ENCODE results near the gene PLCG1. TPM values are rescaled to one million over a fixed set of nuclear protein-coding genes. Genes with fewer than 3 reads are reported as not detected.

PLCG1 gene
- total RNA-seq, 2 donors from 2014 or later = 40.0 to 87.7 TPM

- no peaks in the 10 kb centered on the region for H3K4me1 ChIP-seq
- no peak overlapping the region for H3K4me3 ChIP-seq
- no peak for TF ChIP-seq CTCF (IDR thresholded peaks at IDR 0.05)
- no peak for TF ChIP-seq POLR2A (IDR thresholded peaks at IDR 0.05)
- H3K9me3 ChIP-seq = no peaks in the 10 kb centered on the region
- DNase-seq (no peak), ATAC-seq (no peak)
- 71 to 79% methylated on average over 8 of the region's 8 CpGs for WGBS, 2 donors
- H3K27me3 ChIP-seq = no peaks in the 10 kb centered on the region
- intact Hi-C loops (cut with DNase I) = no loop called here
- H3K36me3 ChIP-seq (replicated peaks in 1 of 2; ENCODE audit: insufficient read depth in 1 of 2, low read depth in 2 of 2) = peaks cover 0 to 2% of the 10 kb centered on the region in 2 donors
- no peak overlapping the region for H3K27ac ChIP-seq
Measured at GRCh38 chr20:41178904-41179432, 41.6 kb downstream of the PLCG1 start.

- Histone ChIP-seq H3K27me3 (no peaks in the 10 kb centered on the region), H3K36me3 (replicated peaks in 1 of 2; ENCODE audit: insufficient read depth in 1 of 2, low read depth in 2 of 2) (no peaks in the 10 kb centered on the region), H3K4me3 (no peak overlapping the region), H3K4me1 (no peaks in the 10 kb centered on the region), H3K27ac (no peak overlapping the region), H3K9me3 (no peaks in the 10 kb centered on the region)
- DNase-seq (no peak), ATAC-seq (no peak)
- TF ChIP-seq CTCF (IDR thresholded peaks at IDR 0.05) (no peak), POLR2A (IDR thresholded peaks at IDR 0.05) (no peak)
- intact Hi-C loops (cut with DNase I) = no loop called here
- 97 to 100% methylated on average over 5 to 8 of the region's 8 CpGs for WGBS, 2 donors
Measured at GRCh38 chr20:41179961-41180360, 42.6 kb downstream of the PLCG1 start.

GRCh38 chr20:41180599-41181333, 43.4 kb downstream of the PLCG1 start:
- DNase-seq = no peak
- Histone ChIP-seq H3K4me1 (no peaks in the 10 kb centered on the region), H3K4me3 (no peak overlapping the region), H3K36me3 (replicated peaks in 1 of 2; ENCODE audit: insufficient read depth in 1 of 2, low read depth in 2 of 2) (no peaks in the 10 kb centered on the region), H3K9me3 (no peaks in the 10 kb centered on the region), H3K27me3 (no peaks in the 10 kb centered on the region), H3K27ac (no peak overlapping the region)
- intact Hi-C loops (cut with DNase I) = no loop called here
- no peak for ATAC-seq
- TF ChIP-seq POLR2A (IDR thresholded peaks at IDR 0.05) (no peak), CTCF (IDR thresholded peaks at IDR 0.05) (no peak)
- 91 to 92% methylated on average over 5 to 6 of the region's 6 CpGs for WGBS, 2 donors

- Histone ChIP-seq H3K27me3 (no peaks in the 10 kb centered on the region), H3K36me3 (replicated peaks in 1 of 2; ENCODE audit: insufficient read depth in 1 of 2, low read depth in 2 of 2) (no peaks in the 10 kb centered on the region)
Measured at GRCh38 chr20:41181567-41181966, 44.2 kb downstream of the PLCG1 start.

More at GRCh38 chr20:41181567-41181966, 44.2 kb downstream of the PLCG1 start:
- no peak for ATAC-seq
- TF ChIP-seq CTCF (IDR thresholded peaks at IDR 0.05) (no peak), POLR2A (IDR thresholded peaks at IDR 0.05) (no peak)
- H3K4me3 ChIP-seq = no peak overlapping the region
- no peaks in the 10 kb centered on the region for H3K4me1 ChIP-seq
- intact Hi-C loops (cut with DNase I) = no loop called here
- no peak for DNase-seq
- H3K9me3 ChIP-seq = no peaks in the 10 kb centered on the region
- WGBS, 2 donors = 87 to 95% methylated on average over 2 to 3 of the region's 3 CpGs
- no peak overlapping the region for H3K27ac ChIP-seq

Measured in body of pancreas (tissue), 4 donors.